Cardiac muscle cell (in vitro differentiated cells and primary cell): Measurements from ENCODE around the gene ABCB8. TPM values are rescaled to one million over a fixed set of nuclear protein-coding genes. Genes with fewer than 3 reads are reported as not detected.

Source experiments
- DNase-seq, 2 donors: peaks; one replicate each; pipeline versions ENCODE4 v3.0.0 to v3.0.0-alpha.2; 2010 to 2017; ENCODE audit warnings: low read depth in 1 of 2, low spot score in 1 of 2
- H3K27ac ChIP-seq: fragments of 200-600 bp; sonication (generic); 2 replicates; pipeline ENCODE4 v1.5.1; 2016
- H3K27me3 ChIP-seq: fragments of 200-600 bp; sonication (generic); 2 replicates; pipeline ENCODE4 v1.6.0; 2016; ENCODE audit warnings: control low read depth
- H3K36me3 ChIP-seq: fragments of 200-600 bp; sonication (generic); 2 replicates; pipeline ENCODE4 v1.5.1; 2016; ENCODE audit warnings: control low read depth
- H3K4me1 ChIP-seq: fragments of 200-600 bp; sonication (generic); 2 replicates; pipeline ENCODE4 v1.8.1; 2017; ENCODE audit warnings: low read depth, mild to moderate bottlenecking, mixed run types
- H3K4me3 ChIP-seq: fragments of 200-600 bp; sonication (generic); 2 replicates; pipeline ENCODE4 v1.5.1; 2016; ENCODE audit warnings: mild to moderate bottlenecking
- H3K9me3 ChIP-seq: fragments of 200-600 bp; sonication (generic); 2 replicates; pipeline ENCODE4 v1.5.1; 2017; ENCODE audit warnings: low read depth, mild to moderate bottlenecking, control low read depth
- polyA plus RNA-seq: library from polyadenylated mRNA; unstranded; fragments of >200 nt; fragmentation: Nextera tagmentation; extraction: Ambion mirVana; gene quantifications from 2 replicates; pipeline ENCODE4 v1.2.1, GENCODE V29; 2016
- total RNA-seq: library from RNA; depleted of rRNA; stranded (reverse); fragments of >200 nt; gene quantifications from 2 replicates; pipeline ENCODE4 v1.2.3, GENCODE V29; 2016
- TF ChIP-seq, protein P1 (sequence below): IDR thresholded peaks from 2 replicates; pipeline ENCODE4 v1.5.1; 2012; ENCODE audit warnings: low read depth, mild to moderate bottlenecking, low read length

The ABCB8 gene
- total and polyA plus RNA-seq, 2 experiments from 2014 or later = 20.4 to 29.2 TPM

DNA sequence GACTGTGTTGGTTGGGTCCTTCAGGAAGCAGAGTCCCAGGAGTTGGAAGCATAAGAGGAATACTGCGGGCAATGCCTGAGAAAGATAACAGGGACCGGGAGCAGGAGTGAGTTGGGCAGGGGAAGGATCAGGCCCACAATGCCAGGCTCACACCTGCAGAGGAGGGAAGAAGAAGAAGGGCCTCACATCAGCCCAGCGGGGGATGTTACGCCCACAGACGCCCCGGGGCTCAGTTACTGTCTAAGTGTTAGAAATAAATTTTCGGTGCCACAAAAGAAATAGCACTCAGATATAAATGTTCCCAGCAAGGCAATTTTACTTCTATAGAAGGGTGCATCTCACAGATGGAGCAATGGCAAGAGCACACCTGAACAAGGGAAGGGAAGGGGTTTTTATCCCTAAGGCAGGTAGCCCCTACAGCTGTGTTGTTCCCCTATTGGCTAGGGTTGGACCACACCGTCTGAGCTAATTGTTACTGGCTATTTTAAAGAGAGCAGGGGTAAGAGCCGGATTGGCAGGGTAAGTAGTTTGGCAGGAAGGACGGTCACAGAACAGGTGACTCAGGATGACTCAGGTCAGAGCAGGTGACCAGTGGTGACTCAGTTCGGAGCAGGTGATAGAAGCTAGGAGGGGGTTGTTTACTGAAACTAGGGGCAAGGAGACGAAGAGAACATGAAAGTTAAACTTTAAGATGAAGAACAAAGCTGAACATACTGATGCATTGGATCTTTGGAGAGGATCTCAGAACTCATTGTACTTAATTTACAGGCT is 37.6 kb upstream of the ABCB8 start, which contains the start of gene NOS3:
Gene NOS3, plus strand, starts transcription at position 602 of the 771 bp plus-strand sequence. CDS start 2,787 bp downstream, outside the sequence.
- Histone ChIP-seq H3K9me3 (no peaks in the 10 kb centered on the region), H3K27me3 (no peaks in the 10 kb centered on the region), H3K27ac (no peak within 1 kb of the TSS), H3K36me3 (no peaks in the 10 kb centered on the region), H3K4me1 (peaks cover 28% of the 10 kb centered on the region), H3K4me3 (no peak within 1 kb of the TSS)
- TF ChIP-seq, protein P1, sequence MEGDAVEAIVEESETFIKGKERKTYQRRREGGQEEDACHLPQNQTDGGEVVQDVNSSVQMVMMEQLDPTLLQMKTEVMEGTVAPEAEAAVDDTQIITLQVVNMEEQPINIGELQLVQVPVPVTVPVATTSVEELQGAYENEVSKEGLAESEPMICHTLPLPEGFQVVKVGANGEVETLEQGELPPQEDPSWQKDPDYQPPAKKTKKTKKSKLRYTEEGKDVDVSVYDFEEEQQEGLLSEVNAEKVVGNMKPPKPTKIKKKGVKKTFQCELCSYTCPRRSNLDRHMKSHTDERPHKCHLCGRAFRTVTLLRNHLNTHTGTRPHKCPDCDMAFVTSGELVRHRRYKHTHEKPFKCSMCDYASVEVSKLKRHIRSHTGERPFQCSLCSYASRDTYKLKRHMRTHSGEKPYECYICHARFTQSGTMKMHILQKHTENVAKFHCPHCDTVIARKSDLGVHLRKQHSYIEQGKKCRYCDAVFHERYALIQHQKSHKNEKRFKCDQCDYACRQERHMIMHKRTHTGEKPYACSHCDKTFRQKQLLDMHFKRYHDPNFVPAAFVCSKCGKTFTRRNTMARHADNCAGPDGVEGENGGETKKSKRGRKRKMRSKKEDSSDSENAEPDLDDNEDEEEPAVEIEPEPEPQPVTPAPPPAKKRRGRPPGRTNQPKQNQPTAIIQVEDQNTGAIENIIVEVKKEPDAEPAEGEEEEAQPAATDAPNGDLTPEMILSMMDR = no peak
- DNase-seq = no peak

DNA sequence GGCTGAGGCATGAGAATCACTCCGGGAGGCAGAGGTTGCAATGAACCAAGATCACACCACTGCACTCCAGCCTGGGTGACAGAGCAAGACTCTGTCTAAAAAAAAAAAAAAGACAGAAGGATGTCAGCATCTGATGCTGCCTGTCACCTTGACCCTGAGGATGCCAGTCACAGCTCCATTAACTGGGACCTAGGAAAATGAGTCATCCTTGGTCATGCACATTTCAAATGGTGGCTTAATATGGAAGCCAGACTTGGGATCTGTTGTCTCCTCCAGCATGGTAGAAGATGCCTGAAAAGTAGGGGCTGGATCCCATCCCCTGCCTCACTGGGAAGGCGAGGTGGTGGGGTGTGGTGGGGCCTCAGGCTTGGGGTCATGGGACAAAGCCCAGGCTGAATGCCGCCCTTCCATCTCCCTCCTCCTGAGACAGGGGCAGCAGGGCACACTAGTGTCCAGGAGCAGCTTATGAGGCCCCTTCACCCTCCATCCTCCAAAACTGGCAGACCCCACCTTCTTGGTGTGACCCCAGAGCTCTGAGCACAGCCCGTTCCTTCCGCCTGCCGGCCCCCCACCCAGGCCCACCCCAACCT is 36.1 kb upstream of the ABCB8 start:
- no peaks in the 10 kb centered on the region for H3K27me3 ChIP-seq
- DNase-seq = no peak
- H3K36me3 ChIP-seq = no peaks in the 10 kb centered on the region
- TF ChIP-seq, protein P1 = no peak
- peaks cover 37% of the 10 kb centered on the region for H3K4me1 ChIP-seq
- no peak overlapping the region for H3K27ac ChIP-seq
- H3K9me3 ChIP-seq = no peaks in the 10 kb centered on the region
- H3K4me3 ChIP-seq = no peak overlapping the region

DNA sequence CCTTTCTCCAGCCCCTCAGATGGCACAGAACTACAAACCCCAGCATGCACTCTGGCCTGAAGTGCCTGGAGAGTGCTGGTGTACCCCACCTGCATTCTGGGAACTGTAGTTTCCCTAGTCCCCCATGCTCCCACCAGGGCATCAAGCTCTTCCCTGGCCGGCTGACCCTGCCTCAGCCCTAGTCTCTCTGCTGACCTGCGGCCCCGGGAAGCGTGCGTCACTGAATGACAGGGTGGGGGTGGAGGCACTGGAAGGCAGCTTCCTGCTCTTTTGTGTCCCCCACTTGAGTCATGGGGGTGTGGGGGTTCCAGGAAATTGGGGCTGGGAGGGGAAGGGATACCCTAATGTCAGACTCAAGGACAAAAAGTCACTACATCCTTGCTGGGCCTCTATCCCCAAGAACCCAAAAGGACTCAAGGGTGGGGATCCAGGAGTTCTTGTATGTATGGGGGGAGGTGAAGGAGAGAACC is 35.4 kb upstream of the ABCB8 start:
- TF ChIP-seq, protein P1 = no peak
- Histone ChIP-seq H3K9me3 (no peaks in the 10 kb centered on the region), H3K27ac (peak overlapping the region; percentile 90), H3K4me1 (peaks cover 37% of the 10 kb centered on the region), H3K27me3 (no peaks in the 10 kb centered on the region), H3K4me3 (no peak overlapping the region), H3K36me3 (no peaks in the 10 kb centered on the region)
- peak; percentile 52 to 80 for DNase-seq

DNA sequence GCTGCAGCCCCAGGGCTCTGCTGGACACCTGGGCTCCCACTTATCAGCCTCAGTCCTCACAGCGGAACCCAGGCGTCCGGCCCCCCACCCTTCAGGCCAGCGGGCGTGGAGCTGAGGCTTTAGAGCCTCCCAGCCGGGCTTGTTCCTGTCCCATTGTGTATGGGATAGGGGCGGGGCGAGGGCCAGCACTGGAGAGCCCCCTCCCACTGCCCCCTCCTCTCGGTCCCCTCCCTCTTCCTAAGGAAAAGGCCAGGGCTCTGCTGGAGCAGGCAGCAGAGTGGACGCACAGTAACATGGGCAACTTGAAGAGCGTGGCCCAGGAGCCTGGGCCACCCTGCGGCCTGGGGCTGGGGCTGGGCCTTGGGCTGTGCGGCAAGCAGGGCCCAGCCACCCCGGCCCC is 34.7 kb upstream of the ABCB8 start:
- H3K27me3 ChIP-seq = no peaks in the 10 kb centered on the region
- DNase-seq = no peak
- TF ChIP-seq, protein P1 = no peak
- no peaks in the 10 kb centered on the region for H3K9me3 ChIP-seq
- no peak overlapping the region for H3K4me3 ChIP-seq
- H3K36me3 ChIP-seq = no peaks in the 10 kb centered on the region
- H3K27ac ChIP-seq = peak overlapping the region; percentile 90
- peaks cover 37% of the 10 kb centered on the region for H3K4me1 ChIP-seq

DNA sequence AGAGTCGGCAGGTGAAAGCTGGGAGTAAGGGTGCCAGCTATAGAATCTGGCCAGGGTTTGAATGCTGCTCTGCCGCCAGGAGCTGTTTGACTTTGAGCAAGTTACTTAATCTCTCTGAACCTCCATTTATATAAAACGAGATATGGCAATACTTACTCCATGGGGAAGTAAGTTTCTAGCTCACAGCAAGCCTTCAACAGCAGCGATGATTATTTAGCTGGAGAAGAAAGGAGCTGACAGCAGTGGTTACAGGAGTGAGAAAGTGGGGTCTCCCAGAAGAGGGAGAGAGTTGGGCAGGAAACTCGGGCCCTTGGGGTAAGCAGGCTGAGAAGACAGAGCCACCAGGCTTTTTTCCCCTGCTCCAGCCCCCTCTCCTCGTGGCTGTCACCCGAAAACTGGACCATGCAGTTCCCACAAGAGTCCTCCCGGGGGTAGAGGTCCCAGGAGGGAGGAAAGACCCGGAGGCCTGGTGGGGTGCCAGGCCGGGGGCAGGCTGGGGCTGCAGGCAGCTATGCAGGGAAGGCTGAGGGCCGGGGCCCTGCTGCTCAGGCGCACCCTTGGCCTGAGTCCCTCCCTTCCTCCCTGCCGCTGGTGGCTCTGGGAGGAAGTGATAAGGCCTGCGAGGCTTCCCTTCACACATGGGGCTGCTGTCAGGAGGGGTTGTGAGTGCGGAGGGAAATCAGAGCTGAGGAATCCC is 34.0 kb upstream of the ABCB8 start:
- Histone ChIP-seq H3K27ac (peak overlapping the region; percentile 90), H3K36me3 (no peaks in the 10 kb centered on the region), H3K9me3 (no peaks in the 10 kb centered on the region), H3K4me3 (no peak overlapping the region), H3K27me3 (no peaks in the 10 kb centered on the region), H3K4me1 (peaks cover 31% of the 10 kb centered on the region)
- TF ChIP-seq, protein P1 = no peak
- DNase-seq = peak; percentile 65 to 89
